OCI-LY3 (cell line): ENCODE results near the gene MYO1F.

ENCODE experiments used
- H2AFZ ChIP-seq: fragments of 200-600, 300-600 bp; shearing (Covaris generic); 2 replicates; pipeline ENCODE4 v1.6.0; 2014; ENCODE audit warnings: antibody characterized with exemption, low read depth, low read length
- H3K27ac ChIP-seq: fragments of 200-600, 300-600 bp; sonication (generic); 2 replicates; pipeline ENCODE4 v1.5.1; 2014; ENCODE audit warnings: mild to moderate bottlenecking, low read length, moderate library complexity, mixed read lengths
- H3K27me3 ChIP-seq: fragments of 200-600, 300-600 bp; sonication (generic); 2 replicates; pipeline ENCODE4 v1.6.1; 2014; ENCODE audit warnings: low read depth, low read length, mixed read lengths
- H3K36me3 ChIP-seq: fragments of 200-600, 300-600 bp; sonication (generic); replicated peaks from 2 replicates; pipeline ENCODE3; 2014; ENCODE audit warnings: low read depth, low read length, mixed read lengths
- H3K4me1 ChIP-seq: fragments of 300-600, 200-600 bp; sonication (generic); 2 replicates; pipeline ENCODE4 v1.6.1; 2014; ENCODE audit warnings: low read length, mixed read lengths
- H3K4me2 ChIP-seq: fragments of 200-600, 300-600 bp; sonication (generic); 2 replicates; pipeline ENCODE4 v1.6.1; 2014; ENCODE audit warnings: low read length, mixed read lengths
- H3K4me3 ChIP-seq: fragments of 300-600, 200-600 bp; sonication (generic); 2 replicates; pipeline ENCODE4 v1.5.1; 2014; ENCODE audit warnings: antibody characterized with exemption, mild to moderate bottlenecking, low read length, moderate library complexity
- H3K79me2 ChIP-seq: fragments of 300-600, 200-600 bp; shearing (Covaris generic); 2 replicates; pipeline ENCODE4 v1.6.1; 2014; ENCODE audit warnings: mild to moderate bottlenecking, low read length, mixed read lengths
- H3K9ac ChIP-seq: fragments of 300-600, 200-600 bp; shearing (Covaris generic); 2 replicates; pipeline ENCODE4 v1.6.0; 2014; ENCODE audit warnings: mild to moderate bottlenecking, low read length, moderate library complexity
- H3K9me3 ChIP-seq: fragments of 200-600, 300-600 bp; shearing (Covaris generic); 2 replicates; pipeline ENCODE4 v1.6.1; 2014; ENCODE audit warnings: low read length, mixed read lengths; ENCODE audit not compliant: insufficient read depth
- H4K20me1 ChIP-seq: fragments of 200-600, 300-600 bp; sonication (generic); 2 replicates; pipeline ENCODE4 v1.6.1; 2016; ENCODE audit warnings: low read length, mixed read lengths; ENCODE audit not compliant: insufficient read depth
- EZH2phosphoT487 ChIP-seq: fragments of 200-600 bp; shearing (Covaris generic); IDR thresholded peaks from 2 replicates; pipeline ENCODE4 v1.6.1; 2018; ENCODE audit warnings: antibody characterized with exemption, mixed run types, low read depth
- TF ChIP-seq, protein P1 (sequence below): fragments of 200-600, 300-600 bp; sonication (generic); IDR thresholded peaks from 2 replicates; pipeline ENCODE4 v1.5.1; 2014; ENCODE audit warnings: antibody characterized with exemption, low read length, low read depth

The MYO1F gene

DNA sequence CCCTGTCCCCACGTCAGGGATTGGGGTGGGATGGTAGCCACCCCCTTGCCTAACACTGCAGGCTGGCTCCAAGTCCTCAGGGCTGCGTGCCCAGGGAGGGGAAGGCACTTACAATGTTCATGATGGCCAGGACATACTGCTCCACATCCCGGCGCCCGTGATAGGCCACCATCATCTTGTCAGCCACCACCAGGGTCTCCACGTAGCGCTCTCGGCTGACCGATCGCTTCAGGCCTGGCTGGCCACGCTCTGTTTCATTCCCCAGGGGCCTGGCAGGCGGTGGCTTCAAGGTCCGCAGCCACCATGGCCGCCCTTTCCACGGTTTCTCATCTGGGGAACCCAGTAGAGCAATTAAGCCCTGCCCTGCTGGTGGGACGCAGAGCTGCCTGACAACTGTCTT, 23.6 kb upstream of the MYO1F start:
- Histone ChIP-seq H4K20me1 (no peaks in the 10 kb centered on the region), H3K4me2 (no peak overlapping the region), H3K36me3 (no peaks in the 10 kb centered on the region), H3K27ac (no peak overlapping the region), H3K9me3 (no peaks in the 10 kb centered on the region; the same call in 1 of the 2 replicates), H3K4me3 (no peak overlapping the region), H3K9ac (no peak overlapping the region), H3K79me2 (no peaks in the 10 kb centered on the region), H3K27me3 (no peaks in the 10 kb centered on the region), H3K4me1 (peaks cover 7% of the 10 kb centered on the region; the same call in 1 of the 2 replicates), H2AFZ (no peak overlapping the region)
- no peak for TF ChIP-seq EZH2phosphoT487
- TF ChIP-seq, protein P1, sequence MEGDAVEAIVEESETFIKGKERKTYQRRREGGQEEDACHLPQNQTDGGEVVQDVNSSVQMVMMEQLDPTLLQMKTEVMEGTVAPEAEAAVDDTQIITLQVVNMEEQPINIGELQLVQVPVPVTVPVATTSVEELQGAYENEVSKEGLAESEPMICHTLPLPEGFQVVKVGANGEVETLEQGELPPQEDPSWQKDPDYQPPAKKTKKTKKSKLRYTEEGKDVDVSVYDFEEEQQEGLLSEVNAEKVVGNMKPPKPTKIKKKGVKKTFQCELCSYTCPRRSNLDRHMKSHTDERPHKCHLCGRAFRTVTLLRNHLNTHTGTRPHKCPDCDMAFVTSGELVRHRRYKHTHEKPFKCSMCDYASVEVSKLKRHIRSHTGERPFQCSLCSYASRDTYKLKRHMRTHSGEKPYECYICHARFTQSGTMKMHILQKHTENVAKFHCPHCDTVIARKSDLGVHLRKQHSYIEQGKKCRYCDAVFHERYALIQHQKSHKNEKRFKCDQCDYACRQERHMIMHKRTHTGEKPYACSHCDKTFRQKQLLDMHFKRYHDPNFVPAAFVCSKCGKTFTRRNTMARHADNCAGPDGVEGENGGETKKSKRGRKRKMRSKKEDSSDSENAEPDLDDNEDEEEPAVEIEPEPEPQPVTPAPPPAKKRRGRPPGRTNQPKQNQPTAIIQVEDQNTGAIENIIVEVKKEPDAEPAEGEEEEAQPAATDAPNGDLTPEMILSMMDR: no peak

DNA sequence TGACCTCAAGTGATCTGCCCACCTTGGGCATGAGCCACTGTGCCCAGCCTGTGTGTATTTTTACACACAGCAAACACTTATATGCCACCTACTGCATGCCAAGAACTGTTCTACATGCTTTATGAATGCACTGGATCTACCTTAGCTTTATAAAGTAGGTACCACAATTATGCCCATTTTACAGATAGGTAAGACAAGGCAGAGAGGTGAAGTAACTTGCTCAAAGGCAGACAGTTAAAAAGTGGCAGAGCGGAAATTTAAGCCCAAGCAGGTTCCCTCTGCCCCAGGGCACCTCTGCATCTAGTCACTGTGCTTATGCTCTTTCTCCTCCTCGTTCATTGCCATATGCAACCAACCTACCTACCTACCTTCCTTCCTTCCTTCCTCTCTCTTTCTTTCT, 22.8 kb upstream of the MYO1F start:
- no peaks in the 10 kb centered on the region; the same call in 1 of the 2 replicates for H3K9me3 ChIP-seq
- H3K4me3 ChIP-seq: no peak overlapping the region
- no peak for TF ChIP-seq EZH2phosphoT487
- TF ChIP-seq, protein P1: no peak
- H3K4me1 ChIP-seq: peaks cover 7% of the 10 kb centered on the region; the same call in 1 of the 2 replicates
- H2AFZ ChIP-seq: no peak overlapping the region
- H3K27me3 ChIP-seq: no peaks in the 10 kb centered on the region
- no peaks in the 10 kb centered on the region for H3K79me2 ChIP-seq
- no peak overlapping the region for H3K9ac ChIP-seq
- no peaks in the 10 kb centered on the region for H3K36me3 ChIP-seq
- no peak overlapping the region for H3K4me2 ChIP-seq
- no peak overlapping the region for H3K27ac ChIP-seq
- H4K20me1 ChIP-seq: no peaks in the 10 kb centered on the region

DNA sequence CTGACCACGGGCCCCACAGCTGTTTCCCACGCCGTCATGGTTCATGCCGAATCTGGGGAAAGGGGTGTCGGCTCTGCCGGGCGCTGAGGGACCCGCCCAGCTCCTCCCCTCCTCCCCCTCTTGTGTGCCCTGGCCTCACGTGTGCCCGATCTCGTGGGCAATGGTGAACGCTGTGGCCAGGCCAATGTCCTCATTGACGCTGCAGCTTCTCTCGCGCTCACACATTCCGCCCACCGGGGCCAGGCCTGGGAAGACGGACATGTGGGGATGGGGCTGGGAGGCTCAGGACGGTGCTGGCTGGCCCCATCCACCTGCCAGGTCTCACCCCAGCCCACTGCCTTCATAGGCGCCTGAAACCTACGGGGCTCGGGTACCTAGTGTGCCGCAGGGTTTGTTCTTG, 18.9 kb upstream of the MYO1F start:
- no peaks in the 10 kb centered on the region for H3K36me3 ChIP-seq
- 0 out of 2 replicates have a peak, but pooled peaks cover 4% of the 10 kb centered on the region for H3K9me3 ChIP-seq
- H3K27me3 ChIP-seq: no peaks in the 10 kb centered on the region
- no peaks in the 10 kb centered on the region for H3K79me2 ChIP-seq
- H3K4me2 ChIP-seq: no peak overlapping the region
- H3K4me1 ChIP-seq: peaks cover 7% of the 10 kb centered on the region; the same call in 1 of the 2 replicates
- no peak overlapping the region for H3K9ac ChIP-seq
- H3K4me3 ChIP-seq: no peak overlapping the region
- no peak overlapping the region for H3K27ac ChIP-seq
- TF ChIP-seq, protein P1: no peak
- TF ChIP-seq EZH2phosphoT487: no peak
- no peak overlapping the region for H2AFZ ChIP-seq
- H4K20me1 ChIP-seq: no peaks in the 10 kb centered on the region

DNA sequence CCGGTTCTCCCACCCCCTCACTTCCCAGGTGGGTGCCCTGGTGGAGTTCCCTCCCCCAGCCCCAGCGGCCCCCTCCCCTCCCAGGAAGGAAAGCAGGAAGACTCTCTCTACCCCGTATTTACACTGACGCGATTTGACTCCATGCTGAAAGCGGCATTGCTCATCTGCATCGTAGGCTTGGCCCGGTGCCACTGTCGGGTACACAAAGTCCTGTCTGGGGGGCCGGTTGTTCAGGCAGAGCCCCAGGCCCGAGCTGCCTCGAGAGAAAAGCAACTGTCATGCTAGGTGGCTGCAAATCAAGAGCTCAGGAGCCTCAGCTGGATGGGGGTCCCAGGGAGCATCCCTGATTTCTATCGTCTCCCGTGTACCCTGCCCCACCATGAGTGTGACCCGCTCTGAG, 18.4 kb upstream of the MYO1F start:
- H3K27ac ChIP-seq: no peak overlapping the region
- no peak overlapping the region for H3K4me2 ChIP-seq
- H3K9ac ChIP-seq: no peak overlapping the region

More for the DNA sequence above, 18.4 kb upstream of the MYO1F start:
- Histone ChIP-seq H3K9me3 (0 out of 2 replicates have a peak, but pooled peaks cover 4% of the 10 kb centered on the region), H3K4me3 (no peak overlapping the region), H3K79me2 (no peaks in the 10 kb centered on the region), H4K20me1 (no peaks in the 10 kb centered on the region), H3K27me3 (no peaks in the 10 kb centered on the region), H3K36me3 (no peaks in the 10 kb centered on the region), H3K4me1 (peaks cover 7% of the 10 kb centered on the region; the same call in 1 of the 2 replicates), H2AFZ (no peak overlapping the region)
- TF ChIP-seq EZH2phosphoT487: no peak
